LHCN-M2 (cell line): ENCODE measurements around the gene BZW2. TPM values are rescaled to one million over a fixed set of nuclear protein-coding genes. Genes with fewer than 3 reads are reported as not detected.
A peak's percentile ranks its signal among the peaks of the same experiment; 100 is the strongest.

Experiments used
- DNase-seq: peaks from one replicate; pipeline ENCODE4 v3.0.0-alpha.2; 2012; ENCODE audit warnings: low read depth
- total RNA-seq: library from RNA; depleted of rRNA; stranded (reverse); fragments of >200 nt; gene quantifications from 2 replicates; pipeline ENCODE4 v1.2.3, GENCODE V29; 2014

BZW2 gene
- total RNA-seq, 1 experiment from 2014 or later, result 105 TPM

GRCh38 chr7:16715928-16716327 lies 69.9 kb downstream of the BZW2 start:
- DNase-seq, result no peak

- no peak for DNase-seq
Measured at GRCh38 chr7:16718111-16718656, 72.2 kb downstream of the BZW2 start.

GRCh38 chr7:16719699-16720098 lies 73.7 kb downstream of the BZW2 start:
- no peak for DNase-seq

- DNase-seq, result no peak
Measured at GRCh38 chr7:16721541-16721940, 75.6 kb downstream of the BZW2 start.

GRCh38 chr7:16724344-16724743 lies 78.4 kb downstream of the BZW2 start:
- no peak for DNase-seq

GRCh38 chr7:16726189-16726588 lies 80.2 kb downstream of the BZW2 start:
- DNase-seq, result no peak

GRCh38 chr7:16727736-16728135 lies 81.8 kb downstream of the BZW2 start:
- no peak for DNase-seq

- DNase-seq, result peak; percentile 88
Measured at GRCh38 chr7:16728811-16729210, 82.8 kb downstream of the BZW2 start.

GRCh38 chr7:16729541-16729940 lies 83.6 kb downstream of the BZW2 start:
- no peak for DNase-seq

GRCh38 chr7:16730937-16731336 lies 85.0 kb downstream of the BZW2 start:
- DNase-seq, result no peak

- no peak for DNase-seq
Measured at GRCh38 chr7:16732828-16733227, 86.8 kb downstream of the BZW2 start.

GRCh38 chr7:16734148-16734726 lies 88.3 kb downstream of the BZW2 start:
- no peak for DNase-seq

GRCh38 chr7:16735020-16735419 lies 89.0 kb downstream of the BZW2 start:
- no peak for DNase-seq

GRCh38 chr7:16738011-16738688 lies 92.2 kb downstream of the BZW2 start:
- DNase-seq, result no peak

GRCh38 chr7:16739863-16740622 lies 94.1 kb downstream of the BZW2 start:
- DNase-seq, result peak; percentile 98

GRCh38 chr7:16740623-16740953 lies 94.6 kb downstream of the BZW2 start:
- DNase-seq, result no peak

GRCh38 chr7:16740996-16741395 lies 95.0 kb downstream of the BZW2 start:
- DNase-seq, result no peak

- no peak for DNase-seq
Measured at GRCh38 chr7:16741676-16742075, 95.7 kb downstream of the BZW2 start.

- DNase-seq, result no peak
Measured at GRCh38 chr7:16742547-16742946, 96.6 kb downstream of the BZW2 start.

GRCh38 chr7:16743236-16743635 lies 97.3 kb downstream of the BZW2 start:
- peak; percentile 59 for DNase-seq

GRCh38 chr7:16744518-16745250 lies 98.7 kb downstream of the BZW2 start:
- no peak for DNase-seq

GRCh38 chr7:16745645-16746044 lies 99.7 kb downstream of the BZW2 start:
- no peak for DNase-seq
